Measurements from ENCODE around the gene HDHD2. TPM values are rescaled to one million over a fixed set of nuclear protein-coding genes. Genes with fewer than 3 reads are reported as not detected.

HDHD2 gene
- total and polyA plus RNA-seq, 4 donors: 16.7 to 38.2 (median 30.1) TPM

DNA sequence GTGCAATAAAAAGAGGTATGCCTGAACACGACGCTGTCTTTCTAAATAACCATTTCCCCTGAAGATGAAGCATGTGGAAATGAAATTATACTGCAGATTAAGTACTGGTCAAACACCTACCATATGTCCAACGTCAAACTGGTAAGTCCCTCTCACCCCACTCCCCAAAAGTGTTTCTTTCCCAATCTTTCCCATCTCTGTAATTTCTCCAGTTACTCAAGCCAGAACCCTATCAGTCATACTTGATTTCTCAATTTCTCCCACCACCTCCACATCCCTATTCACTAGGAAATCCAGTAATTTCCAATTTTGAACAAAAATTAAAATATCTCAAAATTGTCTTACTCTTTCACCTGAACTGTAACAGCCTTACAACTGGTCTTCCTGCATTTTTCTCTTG lies 29.2 kb downstream of the HDHD2 start:
- Histone ChIP-seq H3K27ac (ENCODE audit: low read depth in 1 of 2, low read length in 1 of 2) (no peak overlapping the region), H3K9me3 (ENCODE audit: control insufficient read depth in 4 of 4, insufficient read depth in 3 of 4, low read length in 3 of 4) (no peaks in the 10 kb centered on the region), H3K27me3 (ENCODE audit: control insufficient read depth in 3 of 3, insufficient read depth in 3 of 3, low read length in 2 of 3) (no peaks in the 10 kb centered on the region), H3K4me1 (ENCODE audit: control insufficient read depth in 5 of 5, insufficient read depth in 5 of 5, low read length in 5 of 5) (no peaks in the 10 kb centered on the region), H3K36me3 (ENCODE audit: control insufficient read depth in 4 of 4, insufficient read depth in 4 of 4, low read length in 4 of 4) (peaks cover 0 to 3% (median under 1%) of the 10 kb centered on the region in 4 donors), H3K9ac (ENCODE audit: insufficient read depth in 1 of 2, low read length in 2 of 2) (no peak overlapping the region), H3K4me3 (no peak overlapping the region)
- ATAC-seq (ENCODE audit: insufficient read depth, low FRiP score): no peak
- TF ChIP-seq, protein P1, sequence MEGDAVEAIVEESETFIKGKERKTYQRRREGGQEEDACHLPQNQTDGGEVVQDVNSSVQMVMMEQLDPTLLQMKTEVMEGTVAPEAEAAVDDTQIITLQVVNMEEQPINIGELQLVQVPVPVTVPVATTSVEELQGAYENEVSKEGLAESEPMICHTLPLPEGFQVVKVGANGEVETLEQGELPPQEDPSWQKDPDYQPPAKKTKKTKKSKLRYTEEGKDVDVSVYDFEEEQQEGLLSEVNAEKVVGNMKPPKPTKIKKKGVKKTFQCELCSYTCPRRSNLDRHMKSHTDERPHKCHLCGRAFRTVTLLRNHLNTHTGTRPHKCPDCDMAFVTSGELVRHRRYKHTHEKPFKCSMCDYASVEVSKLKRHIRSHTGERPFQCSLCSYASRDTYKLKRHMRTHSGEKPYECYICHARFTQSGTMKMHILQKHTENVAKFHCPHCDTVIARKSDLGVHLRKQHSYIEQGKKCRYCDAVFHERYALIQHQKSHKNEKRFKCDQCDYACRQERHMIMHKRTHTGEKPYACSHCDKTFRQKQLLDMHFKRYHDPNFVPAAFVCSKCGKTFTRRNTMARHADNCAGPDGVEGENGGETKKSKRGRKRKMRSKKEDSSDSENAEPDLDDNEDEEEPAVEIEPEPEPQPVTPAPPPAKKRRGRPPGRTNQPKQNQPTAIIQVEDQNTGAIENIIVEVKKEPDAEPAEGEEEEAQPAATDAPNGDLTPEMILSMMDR (IDR thresholded peaks at IDR 0.05; ENCODE audit: control extremely low read depth, extremely low read depth): no peak
- WGBS, 2 donors: 53 to 91% methylated on average over 3 of the region's 3 CpGs
- DNase-seq: no peak

DNA sequence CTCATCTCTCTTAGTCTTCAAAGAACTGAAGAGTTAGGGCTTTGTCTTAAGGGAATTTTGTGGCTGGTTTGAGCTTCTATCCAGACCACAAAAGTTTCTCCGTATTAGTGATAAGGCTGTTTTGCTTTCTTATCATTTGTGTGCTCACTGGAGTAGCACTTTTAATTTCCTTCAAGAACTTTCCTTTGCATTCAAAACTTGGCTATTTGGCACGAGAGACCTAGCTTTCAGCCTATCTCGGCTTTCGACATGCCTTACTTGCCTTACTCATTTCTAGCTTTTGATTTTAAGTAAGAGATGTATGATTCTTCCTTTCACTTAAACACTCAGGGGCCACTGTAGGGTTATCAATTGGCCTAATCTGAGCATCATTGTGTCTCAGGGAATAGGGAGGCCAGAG lies 29.9 kb downstream of the HDHD2 start:
- no peak overlapping the region for H3K9ac ChIP-seq (ENCODE audit: insufficient read depth in 1 of 2, low read length in 2 of 2)
- TF ChIP-seq, protein P1 (IDR thresholded peaks at IDR 0.05; ENCODE audit: control extremely low read depth, extremely low read depth): no peak
- H3K9me3 ChIP-seq (ENCODE audit: control insufficient read depth in 4 of 4, insufficient read depth in 3 of 4, low read length in 3 of 4): no peaks in the 10 kb centered on the region
- 62 to 81% methylated on average over 4 of the region's 4 CpGs for WGBS, 2 donors
- peaks cover 0 to 3% (median 1%) of the 10 kb centered on the region in 4 donors for H3K36me3 ChIP-seq (ENCODE audit: control insufficient read depth in 4 of 4, insufficient read depth in 4 of 4, low read length in 4 of 4)
- H3K27me3 ChIP-seq (ENCODE audit: control insufficient read depth in 3 of 3, insufficient read depth in 3 of 3, low read length in 2 of 3): no peaks in the 10 kb centered on the region
- no peaks in the 10 kb centered on the region for H3K4me1 ChIP-seq (ENCODE audit: control insufficient read depth in 5 of 5, insufficient read depth in 5 of 5, low read length in 5 of 5)
- no peak overlapping the region for H3K27ac ChIP-seq (ENCODE audit: low read depth in 1 of 2, low read length in 1 of 2)
- DNase-seq: no peak
- no peak overlapping the region for H3K4me3 ChIP-seq
- no peak for ATAC-seq (ENCODE audit: insufficient read depth, low FRiP score)

DNA sequence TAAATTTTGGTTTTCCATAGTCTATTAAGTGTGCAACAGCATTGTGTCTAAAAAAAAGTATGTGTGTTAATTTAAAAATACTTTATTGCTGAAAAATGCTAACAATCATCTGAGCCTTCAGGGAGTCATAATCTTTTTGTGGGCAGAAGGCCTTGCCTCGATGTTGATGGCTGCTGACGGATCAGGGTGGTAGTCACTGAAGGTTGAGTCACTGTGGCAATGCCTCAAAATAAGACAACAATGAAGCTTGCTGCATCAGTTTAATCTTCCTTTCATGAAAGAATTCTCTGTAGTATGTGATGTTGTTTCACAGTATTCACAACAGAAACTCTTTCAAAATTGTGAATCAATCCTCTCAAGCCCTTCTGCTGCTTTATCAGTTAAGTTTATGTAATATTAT lies 31.3 kb downstream of the HDHD2 start:
- TF ChIP-seq, protein P1 (IDR thresholded peaks at IDR 0.05; ENCODE audit: control extremely low read depth, extremely low read depth): no peak
- H3K4me3 ChIP-seq: no peak overlapping the region
- H3K27ac ChIP-seq (ENCODE audit: low read depth in 1 of 2, low read length in 1 of 2): no peak overlapping the region
- no peaks in the 10 kb centered on the region for H3K4me1 ChIP-seq (ENCODE audit: control insufficient read depth in 5 of 5, insufficient read depth in 5 of 5, low read length in 5 of 5)
- DNase-seq (no peak), ATAC-seq (ENCODE audit: insufficient read depth, low FRiP score) (no peak)
- no peaks in the 10 kb centered on the region for H3K27me3 ChIP-seq (ENCODE audit: control insufficient read depth in 3 of 3, insufficient read depth in 3 of 3, low read length in 2 of 3)
- H3K36me3 ChIP-seq (ENCODE audit: control insufficient read depth in 4 of 4, insufficient read depth in 4 of 4, low read length in 4 of 4): peaks cover 3 to 8% (median 4%) of the 10 kb centered on the region in 4 donors
- no peak overlapping the region for H3K9ac ChIP-seq (ENCODE audit: insufficient read depth in 1 of 2, low read length in 2 of 2)
- H3K9me3 ChIP-seq (ENCODE audit: control insufficient read depth in 4 of 4, insufficient read depth in 3 of 4, low read length in 3 of 4): no peaks in the 10 kb centered on the region
- WGBS, 2 donors: 95 to 98% methylated on average over 2 of the region's 2 CpGs

DNA sequence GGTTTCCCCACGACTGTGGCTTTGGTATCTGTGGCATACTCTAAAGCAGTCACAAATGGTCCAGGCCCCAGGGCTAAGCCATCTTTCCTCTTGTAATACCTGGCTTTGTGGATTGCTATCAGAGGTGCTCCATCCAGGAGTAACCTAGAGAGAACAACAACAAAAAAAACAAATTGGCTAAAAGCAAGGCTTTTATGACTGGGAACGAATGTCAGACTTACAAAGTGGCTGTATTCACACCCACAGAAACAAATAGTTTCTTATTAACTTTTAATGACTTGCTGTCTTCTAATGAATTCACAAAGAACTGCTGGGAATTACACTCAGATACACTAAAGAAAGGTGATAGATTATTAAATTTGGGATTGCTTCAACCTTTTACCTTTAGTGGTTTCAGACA lies 35.1 kb downstream of the HDHD2 start:
- Histone ChIP-seq H3K9me3 (ENCODE audit: control insufficient read depth in 4 of 4, insufficient read depth in 3 of 4, low read length in 3 of 4) (no peaks in the 10 kb centered on the region), H3K4me1 (ENCODE audit: control insufficient read depth in 5 of 5, insufficient read depth in 5 of 5, low read length in 5 of 5) (no peaks in the 10 kb centered on the region), H3K27me3 (ENCODE audit: control insufficient read depth in 3 of 3, insufficient read depth in 3 of 3, low read length in 2 of 3) (no peaks in the 10 kb centered on the region), H3K36me3 (ENCODE audit: control insufficient read depth in 4 of 4, insufficient read depth in 4 of 4, low read length in 4 of 4) (peaks cover 18 to 26% (median 21%) of the 10 kb centered on the region in 4 donors), H3K4me3 (no peak overlapping the region), H3K9ac (ENCODE audit: insufficient read depth in 1 of 2, low read length in 2 of 2) (no peak overlapping the region), H3K27ac (ENCODE audit: low read depth in 1 of 2, low read length in 1 of 2) (no peak overlapping the region)
- no peak for ATAC-seq (ENCODE audit: insufficient read depth, low FRiP score)
- DNase-seq: no peak
- 88 to 96% methylated on average over 2 of the region's 2 CpGs for WGBS, 2 donors
- TF ChIP-seq, protein P1 (IDR thresholded peaks at IDR 0.05; ENCODE audit: control extremely low read depth, extremely low read depth): no peak
